Hepatocyte (in vitro differentiated cells): Measurements from ENCODE around the gene SLC15A2. TPM values are rescaled to one million over a fixed set of nuclear protein-coding genes. Genes with fewer than 3 reads are reported as not detected.

Experiments
- DNase-seq: peaks from one replicate; pipeline ENCODE4 v3.0.0-alpha.2; 2016; ENCODE audit warnings: low spot score
- H2AFZ ChIP-seq: fragments of 200-600 bp; sonication (generic); 2 replicates; pipeline ENCODE4 v1.6.0; 2016; ENCODE audit warnings: antibody characterized with exemption, mild to moderate bottlenecking
- H3K27ac ChIP-seq: fragments of 200-600 bp; sonication (generic); 2 replicates; pipeline ENCODE4 v1.5.1; 2016; ENCODE audit warnings: mild to moderate bottlenecking
- H3K27me3 ChIP-seq: fragments of 200-600 bp; sonication (generic); 2 replicates; pipeline ENCODE4 v1.6.1; 2016
- H3K36me3 ChIP-seq: fragments of 200-600 bp; sonication (generic); replicated peaks from 2 replicates; pipeline ENCODE4 v1.5.1; 2016; ENCODE audit warnings: low read depth; ENCODE audit not compliant: insufficient read depth
- H3K4me1 ChIP-seq: fragments of 200-600 bp; sonication (generic); 2 replicates; pipeline ENCODE4 v1.5.1; 2016; ENCODE audit warnings: mild to moderate bottlenecking, moderate library complexity; ENCODE audit not compliant: insufficient read depth
- H3K4me2 ChIP-seq: fragments of 200-600 bp; sonication (generic); 2 replicates; pipeline ENCODE4 v1.6.0; 2016
- H3K4me3 ChIP-seq: fragments of 200-600 bp; sonication (generic); 2 replicates; pipeline ENCODE4 v1.5.1; 2016; ENCODE audit warnings: mild to moderate bottlenecking
- H3K79me2 ChIP-seq: fragments of 200-600 bp; sonication (generic); 2 replicates; pipeline ENCODE4 v1.6.0; 2017; ENCODE audit warnings: mild to moderate bottlenecking
- H3K9me2 ChIP-seq: fragments of 200-600 bp; sonication (generic); replicated peaks from 2 replicates; pipeline ENCODE4 v1.6.0; 2017; ENCODE audit warnings: mild to moderate bottlenecking; ENCODE audit not compliant: insufficient read depth
- H3K9me3 ChIP-seq: fragments of 200-600 bp; sonication (generic); 2 replicates; pipeline ENCODE4 v1.5.1; 2016; ENCODE audit warnings: low read depth, mild to moderate bottlenecking
- H4K20me1 ChIP-seq: fragments of 200-600 bp; sonication (generic); 2 replicates; pipeline ENCODE4 v1.6.0; 2016; ENCODE audit warnings: mild to moderate bottlenecking; ENCODE audit not compliant: insufficient read depth, poor library complexity, severe bottlenecking
- CTCF ChIP-seq: fragments of 200-600 bp; sonication (generic); IDR thresholded peaks from 2 replicates; pipeline ENCODE4 v1.5.1; 2016; ENCODE audit warnings: antibody characterized with exemption, mild to moderate bottlenecking; ENCODE audit not compliant: poor library complexity
- EZH2 ChIP-seq: fragments of 200-600 bp; sonication (generic); IDR thresholded peaks from 2 replicates; pipeline ENCODE4 v1.6.1; 2016; ENCODE audit warnings: antibody characterized with exemption, mild to moderate bottlenecking, borderline replicate concordance
- EZH2phosphoT487 ChIP-seq: fragments of 200-600 bp; sonication (generic); IDR thresholded peaks from one replicate; pipeline ENCODE4 v1.6.1; 2018; ENCODE audit warnings: antibody characterized with exemption, mild to moderate bottlenecking, low read depth, moderate library complexity; ENCODE audit not compliant: unreplicated experiment, severe bottlenecking
- WGBS: methylation state at CpG from one replicate; pipeline ENCODE4 v1.1.6; 2016; ENCODE audit warnings: low lambda C conversion rate; ENCODE audit errors: missing lambda C conversion rate; 5-methylcytosine and 5-hydroxymethylcytosine counted together
- polyA plus RNA-seq: library from polyadenylated mRNA; unstranded; fragments of >200 nt; fragmentation: Nextera tagmentation; extraction: Ambion mirVana; gene quantifications from 2 replicates; pipeline ENCODE4 v1.2.1, GENCODE V29; 2016
- total RNA-seq: library from RNA; depleted of rRNA; stranded (reverse); fragments of >200 nt; gene quantifications from 2 replicates; pipeline ENCODE4 v1.2.3, GENCODE V29; 2014

SLC15A2 gene, protein sequence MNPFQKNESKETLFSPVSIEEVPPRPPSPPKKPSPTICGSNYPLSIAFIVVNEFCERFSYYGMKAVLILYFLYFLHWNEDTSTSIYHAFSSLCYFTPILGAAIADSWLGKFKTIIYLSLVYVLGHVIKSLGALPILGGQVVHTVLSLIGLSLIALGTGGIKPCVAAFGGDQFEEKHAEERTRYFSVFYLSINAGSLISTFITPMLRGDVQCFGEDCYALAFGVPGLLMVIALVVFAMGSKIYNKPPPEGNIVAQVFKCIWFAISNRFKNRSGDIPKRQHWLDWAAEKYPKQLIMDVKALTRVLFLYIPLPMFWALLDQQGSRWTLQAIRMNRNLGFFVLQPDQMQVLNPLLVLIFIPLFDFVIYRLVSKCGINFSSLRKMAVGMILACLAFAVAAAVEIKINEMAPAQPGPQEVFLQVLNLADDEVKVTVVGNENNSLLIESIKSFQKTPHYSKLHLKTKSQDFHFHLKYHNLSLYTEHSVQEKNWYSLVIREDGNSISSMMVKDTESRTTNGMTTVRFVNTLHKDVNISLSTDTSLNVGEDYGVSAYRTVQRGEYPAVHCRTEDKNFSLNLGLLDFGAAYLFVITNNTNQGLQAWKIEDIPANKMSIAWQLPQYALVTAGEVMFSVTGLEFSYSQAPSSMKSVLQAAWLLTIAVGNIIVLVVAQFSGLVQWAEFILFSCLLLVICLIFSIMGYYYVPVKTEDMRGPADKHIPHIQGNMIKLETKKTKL
- total RNA-seq (6.5 and 11.2 TPM in 2 replicates), polyA plus RNA-seq (5.4 and 5.8 TPM in 2 replicates)

DNA sequence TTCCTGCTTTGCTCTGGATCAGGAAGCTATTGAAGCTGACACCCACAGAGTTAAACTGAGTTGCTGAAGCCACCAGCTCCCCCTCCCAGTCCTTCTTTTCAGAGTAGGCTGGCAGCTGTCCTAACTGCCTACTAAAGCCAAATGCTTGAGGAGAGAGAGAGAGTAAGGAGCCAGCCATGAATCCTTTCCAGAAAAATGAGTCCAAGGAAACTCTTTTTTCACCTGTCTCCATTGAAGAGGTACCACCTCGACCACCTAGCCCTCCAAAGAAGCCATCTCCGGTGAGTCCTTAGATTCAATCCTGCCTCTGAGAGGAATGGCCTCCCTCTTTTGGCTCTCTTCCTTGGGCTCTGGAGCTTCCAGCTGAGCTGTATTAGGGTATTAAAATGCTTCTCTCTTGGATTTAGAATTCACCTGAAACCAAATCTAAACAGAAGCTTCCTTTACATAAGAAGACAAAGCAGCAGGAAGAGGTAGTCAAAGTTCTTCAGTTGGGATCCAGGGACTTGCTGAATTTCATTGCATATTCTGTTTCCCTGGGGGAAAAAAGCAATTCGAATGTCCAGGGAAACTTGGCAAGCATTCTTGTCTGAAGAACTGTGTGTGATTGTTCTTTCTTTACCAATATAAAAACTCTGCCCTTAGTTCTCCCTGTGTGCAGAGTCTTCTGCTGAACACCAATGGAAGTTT is at the start of gene SLC15A2:
Gene SLC15A2, plus strand, starts transcription at position 101 of the 690 bp plus-strand sequence. Its CDS starts 76 bp downstream, at position 177.
- Histone ChIP-seq H2AFZ (no peak within 1 kb of the TSS), H3K4me1 (peaks cover 6% of the 10 kb centered on the region), H4K20me1 (no peaks in the 10 kb centered on the region), H3K4me3 (no peak within 1 kb of the TSS), H3K4me2 (peak within 1 kb of the TSS; percentile 42), H3K27me3 (no peaks in the 10 kb centered on the region), H3K9me3 (no peaks in the 10 kb centered on the region), H3K79me2 (no peaks in the 10 kb centered on the region), H3K36me3 (no peaks in the 10 kb centered on the region), H3K27ac (peak within 1 kb of the TSS; percentile 45), H3K9me2 (no peaks in the 10 kb centered on the region)
- no peak for DNase-seq
- WGBS = 29% methylated on average over 3 of the region's 3 CpGs
- TF ChIP-seq EZH2phosphoT487 (no peak), EZH2 (no peak), CTCF (no peak)

DNA sequence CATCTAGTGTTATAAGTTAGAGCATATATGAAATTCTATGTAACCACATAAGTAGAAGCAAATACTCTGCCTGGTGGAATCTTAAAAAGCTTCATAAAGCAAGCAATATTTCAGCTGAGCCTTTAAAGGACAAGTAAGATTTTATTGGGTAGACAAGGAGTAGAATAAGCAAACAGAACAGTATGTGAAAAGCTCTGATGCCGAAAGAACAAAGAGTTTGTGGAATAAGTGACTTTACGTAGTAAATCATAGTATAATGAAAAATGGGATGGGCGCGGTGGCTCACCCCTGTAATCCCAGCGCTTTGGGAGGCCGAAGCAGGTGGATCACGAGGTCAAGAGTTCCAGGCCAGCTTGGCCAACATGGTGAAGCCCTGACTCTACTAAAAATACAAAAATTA is 49.3 kb upstream of the SLC15A2 start:
- Histone ChIP-seq H3K9me3 (no peaks in the 10 kb centered on the region), H3K79me2 (no peaks in the 10 kb centered on the region), H3K4me3 (no peak overlapping the region), H3K4me1 (no peaks in the 10 kb centered on the region), H3K27me3 (no peaks in the 10 kb centered on the region), H4K20me1 (no peaks in the 10 kb centered on the region), H2AFZ (no peak overlapping the region), H3K9me2 (no peaks in the 10 kb centered on the region), H3K36me3 (no peaks in the 10 kb centered on the region), H3K4me2 (no peak overlapping the region), H3K27ac (no peak overlapping the region)
- no peak for DNase-seq
- WGBS = 94% methylated on average over 7 of the region's 7 CpGs
- TF ChIP-seq EZH2phosphoT487 = no peak
- TF ChIP-seq EZH2 = no peak
- no peak for TF ChIP-seq CTCF

DNA sequence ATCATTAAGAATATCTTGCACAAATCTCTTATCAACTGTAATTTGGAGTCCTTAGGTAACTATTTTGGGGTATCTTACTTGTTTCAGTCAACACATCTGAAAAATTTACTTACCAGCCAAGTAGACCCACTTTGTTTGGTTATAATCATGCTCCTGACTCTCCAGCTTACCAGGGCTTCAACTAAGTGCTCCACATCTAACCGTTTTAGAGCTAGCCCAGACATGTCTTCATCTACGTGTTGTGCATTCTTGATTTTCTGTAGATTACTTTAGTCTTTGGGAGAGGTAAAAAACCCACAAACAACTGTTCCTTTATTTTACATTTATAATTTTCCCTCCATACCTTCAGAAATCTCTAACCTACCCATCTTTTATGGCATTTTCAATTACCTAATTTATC is 41.9 kb upstream of the SLC15A2 start:
- Histone ChIP-seq H3K27me3 (no peaks in the 10 kb centered on the region), H3K27ac (no peak overlapping the region), H3K36me3 (no peaks in the 10 kb centered on the region), H3K9me2 (no peaks in the 10 kb centered on the region), H3K4me3 (no peak overlapping the region), H3K9me3 (no peaks in the 10 kb centered on the region), H2AFZ (no peak overlapping the region), H3K4me2 (no peak overlapping the region), H3K4me1 (no peaks in the 10 kb centered on the region), H4K20me1 (no peaks in the 10 kb centered on the region), H3K79me2 (no peaks in the 10 kb centered on the region)
- DNase-seq = no peak
- 73% methylated on average over 2 of the region's 2 CpGs for WGBS
- TF ChIP-seq EZH2 = no peak
- no peak for TF ChIP-seq EZH2phosphoT487
- no peak for TF ChIP-seq CTCF
